ENCODE data around the gene GLDC. TPM values are rescaled to one million over a fixed set of nuclear protein-coding genes. Genes with fewer than 3 reads are reported as not detected.
"Not testable (repeated sequence)": the region's sequence is repeated elsewhere in the genome, so short reads cannot be mapped to it uniquely, and the experiment has no call there.

The GLDC gene
- total RNA-seq, 2 donors from 2014 or later = 0.21 to 1.1 TPM

DNA sequence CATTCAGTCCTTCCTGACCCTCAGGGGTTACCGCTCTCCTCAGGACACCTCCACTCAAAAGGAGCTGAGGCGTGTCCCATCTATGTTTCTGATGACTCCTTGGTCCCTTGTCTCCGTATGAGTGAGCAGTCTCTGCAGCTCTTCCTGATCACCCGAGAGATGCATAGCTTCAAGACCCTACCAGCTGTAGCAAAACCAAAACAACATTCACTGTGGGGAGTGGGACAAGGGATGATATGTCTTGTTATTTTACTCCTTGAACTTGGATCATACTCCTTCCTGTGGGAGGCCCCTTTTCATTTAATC lies 14.4 kb downstream of the GLDC start:
- Histone ChIP-seq H3K4me3 (no peak overlapping the region), H3K4me1 (no peaks in the 10 kb centered on the region), H3K27ac (no peak overlapping the region), H3K9me3 (no peaks in the 10 kb centered on the region), H3K9ac (ENCODE audit: low read depth in 2 of 2, low read length in 2 of 2) (no peak overlapping the region), H3K36me3 (no peaks in the 10 kb centered on the region), H3K27me3 (no peaks in the 10 kb centered on the region)
- TF ChIP-seq, protein P1, sequence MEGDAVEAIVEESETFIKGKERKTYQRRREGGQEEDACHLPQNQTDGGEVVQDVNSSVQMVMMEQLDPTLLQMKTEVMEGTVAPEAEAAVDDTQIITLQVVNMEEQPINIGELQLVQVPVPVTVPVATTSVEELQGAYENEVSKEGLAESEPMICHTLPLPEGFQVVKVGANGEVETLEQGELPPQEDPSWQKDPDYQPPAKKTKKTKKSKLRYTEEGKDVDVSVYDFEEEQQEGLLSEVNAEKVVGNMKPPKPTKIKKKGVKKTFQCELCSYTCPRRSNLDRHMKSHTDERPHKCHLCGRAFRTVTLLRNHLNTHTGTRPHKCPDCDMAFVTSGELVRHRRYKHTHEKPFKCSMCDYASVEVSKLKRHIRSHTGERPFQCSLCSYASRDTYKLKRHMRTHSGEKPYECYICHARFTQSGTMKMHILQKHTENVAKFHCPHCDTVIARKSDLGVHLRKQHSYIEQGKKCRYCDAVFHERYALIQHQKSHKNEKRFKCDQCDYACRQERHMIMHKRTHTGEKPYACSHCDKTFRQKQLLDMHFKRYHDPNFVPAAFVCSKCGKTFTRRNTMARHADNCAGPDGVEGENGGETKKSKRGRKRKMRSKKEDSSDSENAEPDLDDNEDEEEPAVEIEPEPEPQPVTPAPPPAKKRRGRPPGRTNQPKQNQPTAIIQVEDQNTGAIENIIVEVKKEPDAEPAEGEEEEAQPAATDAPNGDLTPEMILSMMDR (IDR thresholded peaks at IDR 0.05) = no peak
- intact Hi-C loops (cut with DNase I) = no loop called here
- no peak for DNase-seq

DNA sequence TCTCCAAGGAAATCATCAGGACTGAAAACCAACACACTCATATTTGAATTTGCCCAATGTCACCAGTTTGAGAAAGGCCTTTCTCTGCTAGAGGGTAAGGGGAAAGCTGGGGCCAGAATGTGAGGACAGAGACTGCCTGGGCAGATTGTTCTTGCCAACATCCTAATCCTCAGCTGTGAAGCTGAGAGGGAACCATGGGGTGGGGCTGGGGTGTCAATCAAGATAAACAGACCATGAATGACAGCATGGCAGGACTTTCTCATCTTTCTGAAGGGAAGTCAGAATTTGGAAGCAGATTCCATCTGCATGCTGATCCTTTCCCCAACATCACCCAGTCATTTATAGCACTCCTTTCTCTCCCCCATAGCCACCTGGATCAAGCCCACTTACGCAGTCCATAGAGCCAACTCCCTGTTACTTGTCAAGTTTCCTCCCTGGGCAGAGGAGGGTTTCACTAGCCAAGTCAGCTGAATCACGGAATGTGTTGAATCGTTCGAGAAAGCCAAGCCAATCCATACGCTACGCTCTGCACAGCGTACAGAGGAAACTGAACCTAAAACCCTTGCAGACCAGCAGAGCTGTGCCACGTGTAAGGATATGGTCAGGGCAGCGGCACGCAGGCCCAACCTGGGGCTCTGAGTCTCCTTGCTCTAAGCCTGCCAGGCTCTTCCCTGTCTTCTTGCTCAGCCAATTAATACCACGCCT lies 14.9 kb downstream of the GLDC start:
- H3K4me3 ChIP-seq = no peak overlapping the region
- no peaks in the 10 kb centered on the region for H3K4me1 ChIP-seq
- H3K27ac ChIP-seq = no peak overlapping the region
- H3K9me3 ChIP-seq = no peaks in the 10 kb centered on the region
- no peaks in the 10 kb centered on the region for H3K36me3 ChIP-seq
- DNase-seq = peak; percentile 18
- TF ChIP-seq, protein P1 (IDR thresholded peaks at IDR 0.05) = no peak
- no peaks in the 10 kb centered on the region for H3K27me3 ChIP-seq
- no peak overlapping the region for H3K9ac ChIP-seq (ENCODE audit: low read depth in 2 of 2, low read length in 2 of 2)
- intact Hi-C loops (cut with DNase I) = no loop called here

DNA sequence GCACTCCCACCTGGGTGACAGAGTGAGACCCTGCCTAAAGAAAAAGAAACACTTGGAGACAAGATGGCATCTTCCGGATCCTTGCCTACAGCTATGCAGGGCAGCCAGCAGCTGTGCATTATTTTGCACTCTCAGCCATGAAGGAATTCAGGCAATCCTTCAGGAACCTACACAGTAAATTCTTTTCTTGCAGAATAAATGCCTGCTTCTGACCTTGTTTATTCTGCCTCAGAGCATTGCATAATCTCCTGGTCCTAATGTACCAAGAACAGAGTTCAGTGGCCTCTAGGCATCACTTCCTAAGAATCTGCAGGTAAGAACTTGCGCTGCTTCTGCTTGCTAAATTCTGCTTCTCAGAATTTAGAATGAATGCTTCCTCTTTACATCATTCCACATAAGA lies 16.8 kb downstream of the GLDC start:
- Histone ChIP-seq H3K9me3 (no peaks in the 10 kb centered on the region), H3K9ac (ENCODE audit: low read depth in 2 of 2, low read length in 2 of 2) (no peak overlapping the region), H3K27ac (no peak overlapping the region), H3K27me3 (no peaks in the 10 kb centered on the region), H3K36me3 (no peaks in the 10 kb centered on the region), H3K4me3 (no peak overlapping the region), H3K4me1 (no peaks in the 10 kb centered on the region)
- no peak for DNase-seq
- TF ChIP-seq, protein P1 (IDR thresholded peaks at IDR 0.05) = no peak
- intact Hi-C loops (cut with DNase I) = no loop called here

DNA sequence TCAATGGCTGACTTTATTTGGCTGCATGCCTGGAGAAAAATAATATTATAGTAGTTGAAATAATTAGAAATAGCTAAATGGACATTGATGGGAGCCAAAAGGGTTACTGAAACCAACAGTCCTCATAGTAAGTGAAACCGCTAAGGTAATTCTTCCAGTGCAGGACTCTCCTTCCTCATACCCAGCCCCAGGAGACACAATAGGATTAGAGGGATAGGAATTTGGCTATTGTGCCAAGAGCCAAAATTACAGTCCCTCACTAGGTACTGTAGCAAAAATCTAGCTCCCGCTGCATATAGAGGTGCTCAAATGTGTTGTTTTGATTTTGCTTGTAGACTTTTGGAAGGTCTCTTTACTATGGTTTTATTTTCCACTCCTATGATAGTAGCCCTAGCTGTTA lies 20.2 kb downstream of the GLDC start:
- Histone ChIP-seq H3K27me3 (no peaks in the 10 kb centered on the region), H3K36me3 (no peaks in the 10 kb centered on the region), H3K9ac (ENCODE audit: low read depth in 2 of 2, low read length in 2 of 2) (no peak overlapping the region), H3K4me1 (no peaks in the 10 kb centered on the region), H3K9me3 (no peaks in the 10 kb centered on the region), H3K27ac (no peak overlapping the region), H3K4me3 (no peak overlapping the region)
- no peak for DNase-seq
- intact Hi-C loops (cut with DNase I) = no loop called here
- TF ChIP-seq, protein P1 (IDR thresholded peaks at IDR 0.05) = no peak

DNA sequence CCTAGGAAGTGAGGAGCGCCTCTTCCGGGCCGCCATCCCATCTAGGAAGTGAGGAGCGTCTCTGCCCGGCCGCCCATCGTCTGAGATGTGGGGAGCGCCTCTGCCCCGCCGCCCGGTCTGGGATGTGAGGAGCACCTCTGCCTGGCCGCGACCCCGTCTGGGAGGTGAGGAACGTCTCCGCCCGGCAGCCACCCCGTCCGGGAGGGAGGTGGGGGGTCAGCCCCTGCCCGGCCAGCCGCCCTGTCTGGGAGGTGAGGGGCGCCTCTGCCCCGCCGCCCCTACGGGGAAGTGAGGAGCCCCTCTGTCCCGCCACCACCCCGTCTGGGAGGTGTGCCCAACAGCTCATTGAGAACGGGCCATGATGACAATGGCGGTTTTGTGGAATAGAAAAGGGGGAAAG lies 22.7 kb downstream of the GLDC start:
- H3K4me1 ChIP-seq; intact Hi-C loops (cut with DNase I); H3K27ac ChIP-seq; H3K4me3 ChIP-seq; H3K27me3 ChIP-seq; H3K9ac ChIP-seq (ENCODE audit: low read depth in 2 of 2, low read length in 2 of 2); DNase-seq; H3K36me3 ChIP-seq; H3K9me3 ChIP-seq: not testable (repeated sequence)

DNA sequence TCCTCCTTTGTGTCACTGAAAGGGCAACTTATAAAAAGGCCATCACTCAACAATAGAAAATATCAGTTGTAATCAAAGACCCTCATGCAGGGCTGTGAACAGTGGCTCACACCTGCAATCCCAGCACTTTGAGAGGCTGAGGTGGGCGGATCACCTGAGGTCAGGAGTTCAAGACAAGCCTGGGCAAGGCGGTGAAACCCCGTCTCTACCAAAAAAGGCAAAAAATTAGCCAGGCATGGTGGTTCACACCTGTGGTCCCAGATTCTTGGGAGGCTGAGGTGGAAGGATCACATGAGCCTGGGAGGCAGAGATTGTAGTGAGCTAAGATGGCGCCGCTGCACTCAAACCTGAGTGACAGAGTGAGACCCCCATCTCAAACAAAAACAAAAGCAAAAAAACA lies 24.7 kb downstream of the GLDC start:
- intact Hi-C loops (cut with DNase I) = no loop called here
- no peaks in the 10 kb centered on the region for H3K36me3 ChIP-seq

More for the DNA sequence above, 24.7 kb downstream of the GLDC start:
- Histone ChIP-seq H3K27ac (no peak overlapping the region), H3K4me3 (no peak overlapping the region), H3K27me3 (no peaks in the 10 kb centered on the region), H3K9ac (ENCODE audit: low read depth in 2 of 2, low read length in 2 of 2) (no peak overlapping the region), H3K4me1 (no peaks in the 10 kb centered on the region), H3K9me3 (no peaks in the 10 kb centered on the region)
- TF ChIP-seq, protein P1 (IDR thresholded peaks at IDR 0.05) = no peak
- DNase-seq = no peak

All from colonic mucosa (tissue), 4 donors.